CD4-positive, alpha-beta T cell treated with Interleukin-4 for 4 hours (primary cell): ENCODE data around the gene DUSP1.
"Not testable (repeated sequence)": the region's sequence is repeated elsewhere in the genome, so short reads cannot be mapped to it uniquely, and the experiment has no call there.

Experiments used
- DNase-seq: peaks from one replicate; pipeline ENCODE4 v3.0.0-alpha.2; 2020

The DUSP1 gene, protein sequence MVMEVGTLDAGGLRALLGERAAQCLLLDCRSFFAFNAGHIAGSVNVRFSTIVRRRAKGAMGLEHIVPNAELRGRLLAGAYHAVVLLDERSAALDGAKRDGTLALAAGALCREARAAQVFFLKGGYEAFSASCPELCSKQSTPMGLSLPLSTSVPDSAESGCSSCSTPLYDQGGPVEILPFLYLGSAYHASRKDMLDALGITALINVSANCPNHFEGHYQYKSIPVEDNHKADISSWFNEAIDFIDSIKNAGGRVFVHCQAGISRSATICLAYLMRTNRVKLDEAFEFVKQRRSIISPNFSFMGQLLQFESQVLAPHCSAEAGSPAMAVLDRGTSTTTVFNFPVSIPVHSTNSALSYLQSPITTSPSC

DNA sequence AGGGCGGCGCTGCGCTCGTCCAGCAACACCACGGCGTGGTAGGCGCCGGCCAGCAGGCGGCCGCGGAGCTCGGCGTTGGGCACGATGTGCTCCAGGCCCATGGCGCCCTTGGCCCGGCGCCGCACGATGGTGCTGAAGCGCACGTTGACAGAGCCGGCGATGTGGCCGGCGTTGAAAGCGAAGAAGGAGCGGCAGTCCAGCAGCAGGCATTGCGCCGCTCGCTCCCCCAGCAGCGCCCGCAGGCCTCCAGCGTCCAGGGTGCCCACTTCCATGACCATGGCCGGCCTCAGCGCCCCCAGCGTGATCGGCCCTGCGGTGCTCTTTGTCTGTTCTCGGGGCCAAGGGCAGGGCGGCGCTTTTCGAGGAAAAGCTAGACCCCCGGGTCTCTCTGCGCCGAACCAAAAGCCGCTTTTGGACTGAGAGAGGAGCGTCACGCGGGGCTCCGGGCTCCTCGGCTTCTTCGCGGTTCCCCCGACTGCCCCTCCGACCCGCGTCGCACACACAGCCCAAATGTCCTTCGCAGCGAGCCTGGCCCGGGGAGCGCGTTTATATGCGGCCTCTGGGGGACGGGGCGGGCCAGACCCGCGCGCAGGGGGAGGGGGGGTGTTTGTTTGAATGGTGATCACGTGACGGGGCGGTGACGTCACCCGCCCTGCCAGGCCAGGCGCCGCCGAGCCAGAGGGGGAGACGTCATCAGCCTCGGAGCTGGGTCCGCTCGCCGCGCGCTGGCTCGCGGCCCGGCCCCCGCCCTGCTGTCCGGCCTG, at the start of gene DUSP1:
Gene DUSP1 (minus strand): TSS at position 521 of the 764 bp plus-strand sequence. CDS start 243 bp downstream, at position 278.
- peak; percentile 98 for DNase-seq

DNA sequence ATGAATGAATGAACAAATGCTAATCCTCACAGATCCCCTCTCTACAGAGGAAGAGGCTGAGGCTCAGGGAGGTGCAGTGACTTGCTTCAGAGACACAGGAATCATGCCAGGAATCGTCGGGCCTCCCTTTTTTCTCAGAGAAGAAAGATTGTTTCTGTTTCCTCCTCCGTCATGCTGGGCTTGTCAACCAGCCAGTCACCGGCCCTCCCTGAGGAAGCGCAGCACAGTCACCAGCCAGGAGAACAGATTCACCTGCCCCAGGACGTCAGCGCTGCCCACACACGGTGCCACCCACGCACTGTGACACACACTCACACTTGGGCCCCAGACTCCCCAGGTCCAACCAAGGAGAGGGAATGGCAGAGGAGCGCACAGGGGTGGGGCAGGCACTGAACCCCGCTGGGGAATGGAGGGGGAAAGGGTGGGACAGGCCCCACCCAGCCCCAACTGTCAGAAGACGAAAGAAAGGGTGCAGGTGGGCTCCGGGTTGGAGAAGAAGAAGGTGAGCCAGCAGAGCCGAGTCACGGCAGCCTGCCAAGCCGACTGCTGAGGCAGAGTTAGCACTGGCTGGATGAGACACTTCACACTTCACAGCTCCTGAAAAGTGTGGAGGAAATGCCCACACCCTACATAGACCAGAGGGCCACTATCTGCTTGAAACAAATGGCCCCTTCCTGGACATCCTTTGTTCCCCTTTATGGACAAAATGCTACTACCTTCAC, 49.2 kb upstream of the DUSP1 start:
- no peak for DNase-seq

DNA sequence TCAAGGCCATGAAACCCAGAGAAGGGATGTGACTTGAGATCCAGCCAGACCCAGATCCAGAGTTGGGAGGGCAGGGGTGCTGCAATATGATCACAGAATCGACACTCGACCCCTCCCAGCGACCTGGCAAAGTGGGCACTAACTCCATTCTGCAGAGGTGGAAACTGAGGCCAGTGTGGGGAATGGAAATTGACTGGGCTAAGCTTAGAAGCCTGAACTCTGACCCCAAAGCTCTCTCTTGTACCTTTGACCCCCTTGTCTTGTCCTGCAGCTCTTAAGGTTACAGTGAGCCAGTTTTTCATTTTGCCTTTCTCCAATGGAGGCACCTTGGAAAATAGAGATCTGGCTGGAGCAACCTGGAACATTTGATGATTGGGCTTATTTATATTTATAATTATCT, 48.6 kb upstream of the DUSP1 start:
- no peak for DNase-seq

DNA sequence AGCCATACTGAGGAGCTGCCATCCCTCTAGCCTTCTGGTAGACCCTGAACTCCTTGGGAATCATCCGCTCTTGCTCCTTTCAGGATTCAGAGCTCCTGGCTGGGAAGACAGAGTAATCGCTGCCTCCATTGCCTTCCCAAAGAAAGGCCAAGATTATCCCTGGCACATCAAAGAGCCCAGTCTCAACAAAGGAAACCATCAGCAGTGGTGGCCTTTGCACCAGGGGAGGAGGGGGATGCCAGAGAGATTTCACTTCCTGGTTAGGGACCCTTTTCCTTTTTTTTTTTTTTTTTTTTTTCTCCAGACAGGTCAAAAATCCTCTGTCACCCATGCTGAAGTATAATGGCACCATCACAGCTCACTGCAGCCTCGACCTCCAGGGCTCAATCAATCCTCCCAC, 47.1 kb upstream of the DUSP1 start:
- no peak for DNase-seq

DNA sequence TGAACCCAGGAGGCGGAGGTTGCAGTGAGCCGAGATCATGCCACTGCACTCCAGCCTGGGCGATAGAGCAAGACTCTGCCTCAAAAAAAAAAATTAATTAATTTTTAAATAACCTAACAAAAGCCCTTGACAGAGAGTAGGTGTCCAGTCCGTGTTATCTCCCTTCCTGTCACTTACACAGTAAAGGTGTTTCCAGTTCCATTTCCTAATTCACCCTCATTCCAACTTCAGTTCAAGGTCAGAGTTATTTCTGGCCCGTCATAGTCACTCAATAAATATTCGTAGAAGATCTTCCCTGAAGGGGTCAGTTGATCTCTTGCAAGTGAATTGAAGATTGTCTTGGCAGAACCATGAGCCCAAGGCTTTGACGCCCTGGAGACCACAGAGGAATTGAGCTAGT, 46.7 kb upstream of the DUSP1 start:
- no peak for DNase-seq

DNA sequence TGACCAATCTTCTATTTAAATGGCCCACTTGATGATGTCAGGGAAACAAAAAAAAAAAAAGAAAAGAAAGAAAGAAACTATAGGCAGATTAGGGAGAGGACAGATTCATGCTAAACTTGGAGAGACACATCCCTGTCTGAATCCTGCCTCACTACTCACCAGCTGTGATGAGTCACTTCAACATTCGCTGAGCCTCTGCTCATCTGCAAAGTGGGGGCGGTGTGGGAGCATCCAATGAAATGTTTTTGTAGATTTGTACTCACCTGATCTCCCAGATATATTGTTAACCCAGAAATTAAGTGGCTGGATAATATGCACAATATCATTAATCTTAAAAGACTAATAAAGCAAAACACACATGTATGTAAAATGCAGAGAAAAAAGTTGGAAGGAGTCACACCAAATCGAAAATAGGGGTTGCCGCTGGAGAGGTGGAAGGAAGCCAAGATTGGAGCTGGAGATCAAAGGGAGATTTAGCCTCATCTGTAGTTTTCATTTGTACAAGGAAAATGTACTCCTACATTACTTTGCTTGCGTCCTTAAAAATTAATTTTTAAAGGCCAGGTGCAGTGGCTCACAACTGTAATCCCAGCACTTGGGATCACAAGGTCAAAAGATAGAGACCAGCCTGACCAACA, 46.0 kb upstream of the DUSP1 start:
- DNase-seq = no peak

DNA sequence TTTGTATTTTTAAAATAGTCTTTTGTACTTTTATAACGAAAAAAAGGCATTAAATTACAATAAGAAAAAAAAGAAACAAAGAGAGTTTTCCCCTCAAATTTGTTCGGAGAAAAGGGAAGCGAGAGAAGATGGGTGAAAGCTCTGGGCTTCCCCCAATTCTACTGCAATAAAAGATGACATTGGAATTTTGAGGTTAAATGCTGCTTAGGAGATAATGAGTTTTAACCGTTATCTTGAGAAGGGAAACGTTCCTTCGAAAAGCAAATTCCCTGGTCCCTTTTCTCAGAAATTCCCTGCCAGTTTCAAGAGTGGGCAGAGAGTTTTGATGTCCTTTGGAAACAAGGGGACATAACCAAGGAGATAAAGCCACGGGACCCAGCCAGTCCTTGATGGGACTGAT, 44.6 kb upstream of the DUSP1 start:
- no peak for DNase-seq

DNA sequence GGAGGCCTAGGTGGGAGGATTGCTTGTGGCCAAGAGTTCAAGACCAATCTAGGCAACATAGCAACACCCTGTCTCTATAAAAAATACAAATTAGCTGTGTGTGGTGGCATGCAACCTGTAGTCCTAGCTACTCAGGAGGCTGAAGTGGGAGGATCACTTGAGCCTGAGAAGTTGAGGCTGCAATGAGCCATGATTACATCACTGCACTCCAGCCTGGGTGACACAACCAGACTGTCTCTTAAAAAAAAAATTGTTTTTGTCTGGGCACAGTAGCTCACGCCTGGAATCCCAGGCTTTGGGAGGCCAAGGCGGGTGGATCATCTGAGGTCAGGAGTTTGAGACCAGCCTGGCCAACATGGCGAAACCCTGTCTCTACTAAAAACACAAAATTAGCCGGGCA, 40.0 kb upstream of the DUSP1 start:
- DNase-seq = not testable (repeated sequence)

DNA sequence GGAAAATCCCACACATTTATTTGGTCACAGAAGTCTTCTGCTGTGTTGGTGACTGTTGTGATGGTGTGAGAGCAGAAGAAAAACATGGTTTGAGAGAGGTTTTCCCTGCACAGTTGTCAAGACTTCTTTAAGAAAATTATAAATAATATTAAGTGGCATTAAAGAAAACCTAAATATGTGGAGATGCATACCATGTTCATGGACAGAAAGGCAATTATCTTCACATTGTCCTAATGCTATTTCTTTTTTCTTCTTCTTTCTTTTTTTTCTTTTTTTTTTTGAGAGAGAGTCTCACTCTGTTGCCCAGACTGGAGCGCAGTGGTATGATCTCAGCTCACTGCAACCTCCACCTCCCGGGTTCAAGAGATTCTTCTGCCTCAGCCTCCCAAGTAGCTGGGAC, 38.8 kb upstream of the DUSP1 start:
- no peak for DNase-seq

DNA sequence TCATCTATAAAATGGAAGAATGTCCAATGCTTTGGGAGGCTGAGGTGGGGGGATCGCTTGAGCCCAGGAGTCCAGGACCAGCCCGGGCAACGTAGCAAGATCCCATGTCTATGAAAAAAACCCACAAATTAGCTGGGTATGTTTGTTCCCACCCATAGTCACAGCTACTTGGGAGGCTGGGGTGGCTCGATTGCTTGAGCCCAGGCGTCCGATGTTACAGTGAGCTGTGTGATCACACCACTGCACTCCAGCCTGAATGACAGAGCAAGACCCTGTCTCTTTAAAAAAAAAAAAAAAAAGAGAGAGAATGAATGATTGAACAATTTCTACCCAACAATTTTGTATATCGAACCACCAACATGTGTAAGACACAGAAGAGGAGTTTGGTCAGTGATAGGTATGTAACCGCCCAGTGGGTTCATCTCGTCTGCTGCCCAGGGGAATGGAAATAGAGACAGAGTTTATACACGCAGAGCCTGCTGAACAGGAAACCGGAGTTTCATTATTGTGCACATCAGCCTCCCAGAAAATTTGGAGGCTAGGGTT, 36.8 kb upstream of the DUSP1 start:
- DNase-seq = no peak

DNA sequence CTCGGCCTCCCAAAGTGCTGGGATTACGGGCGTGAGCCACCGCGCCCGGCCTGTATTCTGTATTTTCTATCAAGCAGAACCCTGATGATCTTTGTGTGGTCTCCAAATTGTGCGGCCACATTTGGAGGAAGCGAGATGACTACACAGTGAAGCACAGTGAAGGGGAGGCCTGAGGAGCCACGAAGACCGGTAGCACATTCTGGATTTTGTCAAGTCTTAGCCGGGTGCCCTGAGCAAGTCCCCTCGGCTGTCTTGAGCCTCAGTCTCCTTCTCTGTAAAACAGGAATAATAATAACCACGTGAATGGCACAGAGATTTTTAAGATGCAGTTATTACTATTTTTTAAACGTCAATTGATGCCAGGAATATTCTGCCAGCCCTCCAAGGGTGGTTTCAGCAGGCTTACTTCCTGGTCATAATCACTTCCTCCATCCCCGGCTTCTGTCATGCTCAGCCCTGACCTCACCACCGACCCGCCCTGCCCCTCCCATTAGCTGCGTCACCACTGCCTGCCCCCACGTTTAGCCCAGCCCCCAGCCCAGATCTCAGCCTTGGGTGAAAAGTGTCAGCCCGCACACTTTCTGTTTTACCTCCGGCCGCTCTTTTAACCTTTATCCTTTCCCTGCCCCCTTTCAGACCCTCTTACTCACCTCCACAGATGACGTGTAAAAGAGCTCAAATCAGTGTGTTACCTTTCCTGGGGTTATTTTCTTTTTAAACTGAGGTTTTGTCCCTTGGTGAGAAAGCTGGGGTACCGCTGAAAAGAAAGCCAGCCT, 36.1 kb upstream of the DUSP1 start:
- DNase-seq = peak; percentile 88

DNA sequence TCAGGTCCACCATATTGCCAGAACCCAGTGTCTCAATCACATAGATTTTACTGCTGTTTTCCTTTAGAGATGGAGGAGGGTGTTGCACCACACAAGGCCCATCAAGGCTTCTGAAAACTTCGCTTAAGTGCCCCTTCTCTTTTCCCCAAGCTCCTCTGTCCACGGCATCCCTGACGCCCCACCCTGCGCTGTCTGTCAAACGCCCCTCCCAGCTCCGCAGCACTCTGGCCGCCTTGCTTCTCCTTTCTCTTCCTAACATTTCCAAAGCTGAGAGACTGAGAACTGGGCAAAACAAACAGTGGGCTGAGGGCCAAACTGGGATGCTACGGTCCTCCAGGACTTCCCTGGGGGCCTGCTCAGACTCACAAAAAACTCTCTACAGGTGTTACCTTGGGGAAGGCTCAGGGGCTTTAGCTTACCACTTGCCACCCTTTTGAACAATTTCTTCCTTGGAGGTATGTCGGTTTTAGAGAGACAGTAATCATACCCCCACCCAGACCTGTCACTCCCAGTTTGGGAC, 34.8 kb upstream of the DUSP1 start:
- no peak for DNase-seq

DNA sequence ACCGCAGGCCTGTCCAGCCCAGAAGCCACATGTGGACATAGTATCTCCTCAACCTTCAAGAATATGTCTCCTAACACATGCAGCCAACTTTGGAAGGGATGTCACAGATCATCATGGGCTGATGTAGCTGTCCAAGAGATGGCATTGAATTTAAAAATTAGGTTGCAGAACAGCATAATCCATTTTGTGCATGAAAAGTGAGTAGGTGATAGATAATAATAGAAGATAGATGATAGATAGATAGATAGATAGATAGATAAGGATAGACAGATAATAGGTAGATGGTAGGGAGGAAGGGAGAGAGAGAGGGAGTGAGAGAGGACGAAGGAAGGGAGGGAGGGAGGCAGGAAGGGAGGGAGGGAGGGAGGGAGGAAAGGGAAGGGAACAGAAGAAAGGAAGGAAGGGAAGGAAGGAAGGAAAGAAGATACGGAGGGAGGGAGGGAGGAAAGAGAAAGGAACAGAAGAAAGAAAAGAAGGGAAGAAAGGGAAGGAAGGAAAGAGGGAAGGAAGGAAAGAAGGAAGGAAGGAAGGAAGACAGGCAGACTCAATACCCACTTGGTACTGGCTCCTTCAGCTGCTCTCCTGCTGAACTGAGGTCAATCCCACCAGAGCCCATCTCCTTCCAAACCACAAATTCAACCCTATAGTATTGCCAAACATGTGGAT, 34.2 kb upstream of the DUSP1 start:
- no peak for DNase-seq

DNA sequence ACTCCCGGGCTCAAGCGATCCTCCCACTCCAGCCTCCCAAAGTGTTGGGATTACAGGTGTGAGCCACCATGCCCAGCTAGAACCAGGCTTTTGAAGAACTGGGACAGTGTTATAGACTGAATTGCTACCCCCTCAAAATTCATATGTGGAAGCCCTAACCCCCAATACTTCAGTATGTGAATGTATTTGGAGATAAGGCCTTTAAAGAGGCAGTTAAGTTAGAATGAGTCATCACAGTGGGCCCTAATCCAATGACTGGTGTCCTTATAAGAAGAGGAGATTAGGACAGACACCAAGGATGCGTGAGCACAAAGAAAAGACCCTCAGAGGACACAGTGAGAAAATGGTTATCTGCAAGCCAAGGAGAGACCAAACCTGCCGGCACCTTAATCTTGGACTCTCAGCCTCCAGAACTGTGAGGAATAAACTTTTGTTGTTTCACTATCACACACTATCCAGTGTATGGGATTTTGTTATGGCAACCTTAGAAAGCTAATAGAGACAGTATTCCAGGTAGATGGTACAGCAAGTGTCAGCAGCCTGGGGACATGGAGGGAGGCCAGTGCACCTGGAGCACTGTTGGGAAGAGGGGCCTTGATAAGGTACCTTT, 31.7 kb upstream of the DUSP1 start:
- DNase-seq = no peak

DNA sequence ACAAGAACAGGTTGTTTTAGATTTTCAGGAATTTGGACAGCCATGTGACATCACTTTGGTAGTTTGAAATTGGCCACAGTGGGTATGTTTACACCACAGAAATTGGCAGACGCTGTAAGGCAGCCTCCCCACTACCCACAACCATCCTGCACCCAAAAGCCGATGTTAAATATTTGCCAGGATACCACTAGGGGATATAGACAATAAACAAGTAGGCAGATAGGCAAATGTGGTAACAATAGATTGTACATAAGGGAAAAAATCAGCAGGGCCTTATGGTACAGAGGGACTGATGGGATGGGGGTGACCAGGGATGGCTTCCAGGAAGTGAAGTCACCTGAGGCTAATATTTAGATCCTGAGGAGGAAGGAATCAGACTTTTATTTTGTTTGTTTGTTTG, 31.1 kb upstream of the DUSP1 start:
- DNase-seq = no peak

DNA sequence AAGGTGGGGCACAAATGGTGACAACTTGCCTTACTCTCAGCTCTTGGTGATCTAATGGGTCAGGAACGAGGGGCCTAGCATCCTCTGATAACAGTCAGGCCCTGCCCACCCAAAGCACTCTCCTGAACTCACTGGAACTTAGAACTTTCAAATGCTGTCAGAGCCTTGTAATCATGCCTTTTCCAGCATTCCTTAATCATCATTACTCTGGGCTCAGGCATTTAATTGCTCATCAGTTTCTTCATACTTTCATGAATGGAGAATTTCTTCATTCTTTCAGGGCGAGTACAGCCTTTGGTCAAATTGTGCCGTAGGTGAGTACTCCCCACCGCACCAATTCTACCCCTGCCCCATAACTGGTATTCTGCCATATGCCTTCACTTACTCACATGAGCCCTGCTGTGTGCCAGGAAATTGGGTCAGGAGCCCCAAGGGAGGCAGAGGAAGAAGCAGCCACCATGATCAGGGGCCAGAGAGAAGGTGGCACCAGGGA, 30.2 kb upstream of the DUSP1 start:
- DNase-seq = no peak

DNA sequence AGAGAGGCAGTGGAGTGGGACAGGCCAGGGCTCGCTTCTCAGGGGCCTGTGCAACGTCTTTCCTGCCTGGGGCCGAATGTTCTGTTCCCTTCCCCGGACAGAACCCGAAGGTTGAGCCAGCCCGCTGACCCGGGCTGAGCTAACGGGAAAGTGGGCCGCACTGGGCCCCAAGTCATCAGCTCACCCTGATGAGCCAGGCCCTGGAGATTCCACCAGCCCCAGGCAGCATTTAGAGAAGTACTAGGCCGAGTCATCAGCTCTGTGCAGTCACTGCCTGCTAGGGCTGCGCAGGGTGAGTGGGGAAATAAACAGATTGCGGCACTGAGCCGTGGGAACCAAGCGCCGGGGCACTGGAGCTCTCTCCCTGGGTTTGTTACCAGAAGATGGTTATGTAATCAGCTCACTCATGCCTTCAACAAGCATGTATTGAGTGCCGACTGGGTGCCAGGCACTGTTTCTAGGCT, 29.1 kb upstream of the DUSP1 start:
- peak; percentile 15 for DNase-seq

DNA sequence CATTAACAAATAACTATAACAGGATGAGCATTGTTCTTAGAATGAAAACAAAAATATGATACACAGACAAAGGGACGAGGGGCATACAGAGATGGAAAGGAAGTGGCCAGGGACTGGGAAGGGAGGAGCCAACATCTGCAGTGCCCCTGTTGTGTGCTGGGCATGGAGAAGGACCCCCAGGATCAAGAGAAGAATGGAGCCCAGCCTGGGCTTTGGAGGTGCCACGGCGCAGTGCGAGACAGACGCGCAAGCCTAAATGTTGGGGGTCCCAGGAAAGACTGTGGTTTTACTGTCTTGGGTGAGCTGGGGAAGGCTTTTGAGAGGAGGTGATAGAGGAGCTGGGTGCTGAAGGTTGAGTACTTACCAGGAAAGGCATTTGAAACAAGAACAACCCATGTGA, 28.4 kb upstream of the DUSP1 start:
- DNase-seq = no peak

DNA sequence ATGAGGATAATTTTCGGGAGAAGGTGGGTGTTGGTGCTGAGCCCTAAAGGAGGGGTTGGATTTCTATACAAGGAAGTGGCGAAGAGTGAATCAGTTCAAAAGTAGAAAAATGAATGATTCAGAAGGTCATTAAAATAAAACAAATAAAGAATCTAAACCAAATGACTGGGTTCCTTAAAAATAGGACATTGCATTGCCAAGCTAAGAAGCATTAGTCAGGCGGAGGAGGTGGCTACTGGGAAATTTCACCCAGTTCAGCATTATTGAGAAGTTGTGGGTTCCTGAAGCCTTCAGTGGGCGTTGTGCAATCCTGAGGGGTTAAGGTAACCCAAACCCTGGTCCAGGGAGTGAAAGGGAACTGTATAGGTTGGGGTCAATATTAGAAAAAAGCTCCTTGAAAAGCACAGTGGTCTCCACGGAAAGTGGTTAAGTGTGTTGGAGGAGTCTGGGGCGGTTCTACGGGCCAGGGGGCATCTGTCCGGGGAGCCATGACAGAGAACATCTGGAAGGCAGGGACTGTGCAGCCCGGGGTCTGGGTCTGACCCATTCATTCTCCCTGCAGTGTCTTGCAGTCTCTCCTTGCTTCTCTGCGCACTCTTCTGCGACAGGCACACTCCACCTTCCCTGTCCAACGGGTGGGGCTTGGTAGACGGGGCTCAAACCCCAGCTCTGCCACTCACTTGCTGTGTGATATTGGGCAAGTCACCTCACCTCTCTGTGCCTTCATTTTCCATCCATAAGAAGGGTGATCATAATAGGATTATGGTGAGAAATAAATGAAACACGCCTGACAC, 27.6 kb upstream of the DUSP1 start:
- peak; percentile 16 for DNase-seq

DNA sequence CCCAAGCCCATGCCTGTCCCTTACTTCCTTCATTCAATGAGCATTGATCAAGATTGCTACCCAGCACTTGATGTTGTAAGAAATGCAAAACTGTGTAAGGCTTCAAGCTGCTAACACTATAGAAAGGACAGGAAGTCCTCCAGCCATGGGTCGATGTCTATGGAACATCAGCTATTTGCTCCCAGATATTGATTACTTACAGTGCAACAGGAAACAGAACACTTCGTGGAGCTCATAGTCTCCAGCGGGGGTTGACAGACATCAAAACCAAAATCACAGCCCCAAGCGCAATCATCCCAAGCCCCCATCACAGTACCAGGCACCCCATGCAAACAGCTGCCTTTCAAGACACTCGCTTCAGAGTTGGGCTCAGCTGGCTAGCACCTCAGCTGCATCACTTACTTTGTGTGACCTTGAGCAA, 26.8 kb upstream of the DUSP1 start:
- no peak for DNase-seq
